GM23248 (cell line): ENCODE data around the gene CYREN.

ENCODE experiments used
- EZH2 ChIP-seq: fragments of 200-600 bp; sonication (generic); IDR thresholded peaks from 2 replicates; pipeline ENCODE4 v1.6.1; 2018; ENCODE audit warnings: antibody characterized with exemption, mild to moderate bottlenecking; ENCODE audit not compliant: insufficient read depth, poor library complexity, severe bottlenecking
- EZH2phosphoT487 ChIP-seq: fragments of 200-600 bp; sonication (generic); IDR thresholded peaks from 2 replicates; pipeline ENCODE4 v1.6.1; 2018; ENCODE audit warnings: antibody characterized with exemption, moderate library complexity, mild to moderate bottlenecking, low read depth; ENCODE audit not compliant: insufficient read depth

- TF ChIP-seq EZH2 (no peak), EZH2phosphoT487 (no peak)
Measured at GRCh38 chr7:135166338-135166990, 4.0 kb downstream of the CYREN start.
